H1 (cell line): ENCODE data around the gene PALM. TPM values are rescaled to one million over a fixed set of nuclear protein-coding genes. Genes with fewer than 3 reads are reported as not detected.

Experiments
- CTCF ChIA-PET: fragments of 300-600 bp; sonication (Branson Sonifier 250); formaldehyde crosslinking; loops from one replicate; lab custom pipeline; 2021; ENCODE audit not compliant: partially characterized antibody; lab: Charles Lee
- POLR2A ChIA-PET: fragments of 300-600 bp; sonication (Branson Sonifier 250); formaldehyde crosslinking; loops from one replicate; lab custom pipeline; 2021; ENCODE audit warnings: inconsistent platforms; ENCODE audit not compliant: partially characterized antibody; lab: Charles Lee
- DNase-seq, 2 experiments: peaks; one replicate each; pipeline versions ENCODE4 v3.0.0 to v3.0.0-alpha.2; 2010 to 2022; ENCODE audit warnings: low spot score in 2 of 2, low read depth in 1 of 2, mixed read lengths in 1 of 2
- FAIRE-seq: peaks from 2 replicates; lab custom pipeline; 2011; peaks lifted over from hg19 to GRCh38; lab: Jason Lieb, UNC
- H2AFZ ChIP-seq: 2 replicates; pipeline ENCODE4 v1.8.1; 2012; ENCODE audit warnings: low read length, inconsistent platforms
- H2AK5ac ChIP-seq: 2 replicates; pipeline ENCODE4 v1.6.1; 2013; ENCODE audit warnings: low read depth, low read length
- H2BK120ac ChIP-seq: replicated peaks from 2 replicates; pipeline ENCODE3; 2013; ENCODE audit warnings: low read depth, low read length, inconsistent platforms
- H2BK12ac ChIP-seq: 2 replicates; pipeline ENCODE4 v1.6.1; 2013; ENCODE audit warnings: low read depth, low read length
- H2BK15ac ChIP-seq: 2 replicates; pipeline ENCODE4 v1.6.1; 2013; ENCODE audit warnings: low read length
- H2BK20ac ChIP-seq: 2 replicates; pipeline ENCODE4 v1.6.1; 2013; ENCODE audit warnings: low read length
- H2BK5ac ChIP-seq: 2 replicates; pipeline ENCODE4 v1.6.1; 2013; ENCODE audit warnings: low read depth, low read length
- H3K14ac ChIP-seq: 2 replicates; pipeline ENCODE4 v1.6.1; 2013; ENCODE audit warnings: inconsistent platforms; ENCODE audit not compliant: insufficient read length
- H3K18ac ChIP-seq: 2 replicates; pipeline ENCODE4 v1.6.1; 2013; ENCODE audit warnings: low read length; ENCODE audit errors: extremely low read depth
- H3K23ac ChIP-seq: 2 replicates; pipeline ENCODE4 v1.6.1; 2013; ENCODE audit warnings: inconsistent platforms; ENCODE audit not compliant: insufficient read length
- H3K23me2 ChIP-seq: 2 replicates; pipeline ENCODE4 v1.6.1; 2013; ENCODE audit warnings: low read depth, low read length
- H3K27ac ChIP-seq: 2 replicates; pipeline ENCODE4 v1.6.1; 2011; ENCODE audit warnings: low read depth, low read length, inconsistent platforms
- H3K27me3 ChIP-seq, 4 experiments: replicated peaks in 1 of 4; 1 replicate in 1 of 4; 2 replicates in 3 of 4; pipeline versions ENCODE4 v1.6.1 to v1.8.1; 2011 to 2013; ENCODE audit warnings: low read length in 3 of 4, mild to moderate bottlenecking in 3 of 4, inconsistent platforms in 2 of 4, mixed read lengths in 2 of 4, moderate library complexity in 1 of 4; ENCODE audit not compliant: control insufficient read depth in 3 of 4, insufficient read depth in 3 of 4; ENCODE audit errors: extremely low read depth in 1 of 4
- H3K36me3 ChIP-seq, 4 experiments: 2 replicates each; pipeline versions ENCODE4 v1.6.1 to v1.8.1; 2011 to 2013; ENCODE audit warnings: mild to moderate bottlenecking in 4 of 4, low read length in 3 of 4, moderate library complexity in 2 of 4, control low read depth in 1 of 4, inconsistent platforms in 1 of 4; ENCODE audit not compliant: insufficient read depth in 4 of 4, control insufficient read depth in 2 of 4
- H3K4ac ChIP-seq: replicated peaks from 2 replicates; pipeline ENCODE3; 2013; ENCODE audit warnings: low read length, low read depth, mixed read lengths, inconsistent platforms; ENCODE audit not compliant: insufficient read length
- H3K4me1 ChIP-seq, 4 experiments: replicated peaks in 1 of 4; 1 replicate in 1 of 4; 2 replicates in 3 of 4; pipeline versions ENCODE4 v1.6.1 to v1.8.1; 2011 to 2013; ENCODE audit warnings: low read length in 3 of 4, inconsistent platforms in 2 of 4, mixed read lengths in 1 of 4; ENCODE audit not compliant: insufficient read depth in 4 of 4, control insufficient read depth in 3 of 4
- H3K4me2 ChIP-seq, 2 experiments: 2 replicates each; pipeline versions ENCODE4 v1.6.1 to v1.8.1; 2011 to 2013; ENCODE audit warnings: low read depth in 2 of 2, low read length in 2 of 2, control low read depth in 1 of 2, inconsistent platforms in 1 of 2, mild to moderate bottlenecking in 1 of 2; ENCODE audit not compliant: insufficient read depth in 1 of 2
- H3K4me3 ChIP-seq, 4 experiments: fragments of 200-600, 300-600 bp in 1 of 4; sonication (generic), shearing (Covaris generic), sonication (Bioruptor Twin) in 1 of 4; 2 replicates each; pipeline versions ENCODE4 v1.5.1 to v1.8.1; 2011 to 2016; ENCODE audit warnings: low read length in 4 of 4, low read depth in 3 of 4, control low read depth in 2 of 4, inconsistent platforms in 2 of 4, mild to moderate bottlenecking in 2 of 4, mixed read lengths in 1 of 4, moderate library complexity in 1 of 4; ENCODE audit not compliant: insufficient read depth in 2 of 4; ENCODE audit errors: extremely low read depth in 1 of 4
- H3K56ac ChIP-seq: replicated peaks from 2 replicates; pipeline ENCODE3; 2013; ENCODE audit warnings: low read depth, mild to moderate bottlenecking, mixed read lengths, low read length, inconsistent platforms; ENCODE audit not compliant: insufficient read length
- H3K79me1 ChIP-seq: 2 replicates; pipeline ENCODE4 v1.6.1; 2013; ENCODE audit warnings: low read depth, low read length, control low read depth
- H3K79me2 ChIP-seq, 2 experiments: 2 replicates each; pipeline versions ENCODE4 v1.6.1 to v1.8.1; 2012 to 2013; ENCODE audit warnings: low read length in 2 of 2, mild to moderate bottlenecking in 2 of 2, inconsistent platforms in 1 of 2; ENCODE audit not compliant: insufficient read depth in 2 of 2, control insufficient read depth in 1 of 2
- H3K9ac ChIP-seq, 4 experiments: replicated peaks in 1 of 4; 1 replicate in 1 of 4; 2 replicates in 3 of 4; pipeline versions ENCODE4 v1.6.1 to v1.8.1; 2011 to 2013; ENCODE audit warnings: low read depth in 3 of 4, low read length in 3 of 4, control low read depth in 2 of 4, mild to moderate bottlenecking in 2 of 4, moderate library complexity in 2 of 4, inconsistent platforms in 1 of 4; ENCODE audit errors: extremely low read depth in 1 of 4
- H3K9me3 ChIP-seq, 2 experiments: 2 replicates each; pipeline versions ENCODE4 v1.6.1 to v1.8.1; 2012 to 2013; ENCODE audit warnings: mild to moderate bottlenecking in 2 of 2, moderate library complexity in 2 of 2, control low read depth in 1 of 2, inconsistent platforms in 1 of 2, low read depth in 1 of 2, low read length in 1 of 2, mixed read lengths in 1 of 2; ENCODE audit not compliant: insufficient read depth in 2 of 2
- H4K20me1 ChIP-seq, 2 experiments: replicated peaks in 1 of 2; 2 replicates each; pipeline versions ENCODE3 to v1.8.1; 2011 to 2013; ENCODE audit warnings: inconsistent platforms in 2 of 2, low read length in 2 of 2, mild to moderate bottlenecking in 1 of 2; ENCODE audit not compliant: insufficient read depth in 2 of 2, control insufficient read depth in 1 of 2
- H4K5ac ChIP-seq: 2 replicates; pipeline ENCODE4 v1.6.1; 2013; ENCODE audit warnings: low read length, low read depth, mixed read lengths, inconsistent platforms; ENCODE audit not compliant: insufficient read length
- H4K8ac ChIP-seq: 2 replicates; pipeline ENCODE4 v1.8.0; 2013; ENCODE audit warnings: mild to moderate bottlenecking, moderate library complexity, low read length, inconsistent platforms; ENCODE audit not compliant: insufficient read depth; ENCODE audit errors: extremely low read depth
- H4K91ac ChIP-seq: replicated peaks from 2 replicates; pipeline ENCODE3; 2013; ENCODE audit warnings: low read length, mixed read lengths, inconsistent platforms; ENCODE audit not compliant: insufficient read length
- BCL11A ChIP-seq, 2 experiments: IDR thresholded peaks; one replicate each; pipeline ENCODE4 v1.6.1; 2011; ENCODE audit warnings: low read depth in 2 of 2, low read length in 2 of 2, mild to moderate bottlenecking in 2 of 2
- FOSL1 ChIP-seq: IDR thresholded peaks from 2 replicates; pipeline ENCODE4 v1.6.1; 2011; ENCODE audit warnings: mild to moderate bottlenecking, low read depth, low read length, moderate library complexity; ENCODE audit not compliant: insufficient read depth
- GABPA ChIP-seq: IDR thresholded peaks from 2 replicates; pipeline ENCODE4 v1.6.1; 2011; ENCODE audit warnings: mild to moderate bottlenecking, low read length, moderate library complexity, borderline replicate concordance; ENCODE audit not compliant: insufficient read depth
- KDM4A ChIP-seq: IDR thresholded peaks from one replicate; pipeline ENCODE4 v1.7.1; 2012; ENCODE audit warnings: low read depth, mild to moderate bottlenecking, moderate library complexity, low read length, inconsistent platforms; ENCODE audit not compliant: severe bottlenecking
- SP2 ChIP-seq: IDR thresholded peaks from 2 replicates; pipeline ENCODE4 v1.6.1; 2012; ENCODE audit warnings: mild to moderate bottlenecking, low read length, inconsistent platforms
- WGBS, 2 experiments: shearing (Covaris generic) in 1 of 2; methylation state at CpG; one replicate each; pipeline versions ENCODE4 v1.1.6 to v1.1.7; 2013 to 2015; ENCODE audit warnings: low lambda C conversion rate in 2 of 2, mixed read lengths in 2 of 2, inconsistent platforms in 1 of 2, low coverage in 1 of 2, missing lambda C conversion rate in 1 of 2; ENCODE audit not compliant: insufficient replicate concordance in 2 of 2, insufficient coverage in 1 of 2, insufficient read length in 1 of 2; ENCODE audit errors: extremely low coverage in 1 of 2, missing lambda C conversion rate in 1 of 2; 5-methylcytosine and 5-hydroxymethylcytosine counted together
- polyA plus RNA-seq, 7 experiments: library from polyadenylated mRNA; depleted of rRNA in 3 of 7; stranded (reverse) in 5 of 7; unstranded in 2 of 7; fragments of >200 nt in 5 of 7; fragments of 200-250 nt in 2 of 7; gene quantifications; 1 replicate in 5 of 7; 2 replicates in 1 of 7; 4 replicates in 1 of 7; pipeline versions ENCODE4 v1.2.1 to v1.2.3, GENCODE V29; 2011 to 2013; ENCODE audit warnings: missing spikeins in 2 of 7, mixed read lengths in 2 of 7
- total RNA-seq: library from RNA; stranded (reverse); fragmentation: NEBNext Ultra II Directional; extraction: Animal tissue kit (Norgen Biotek cat#: 25700); gene quantifications from 2 replicates; pipeline ENCODE4 v1.2.1, GENCODE V29; 2021

Gene PALM
- total and polyA plus RNA-seq, 2 of the 8 experiments (the other 6 are each of a cell fraction or from before 2014, with no cell fraction given): 5.7 to 16.5 TPM

GRCh38 chr19:709196-709964 is 645 bp downstream of the PALM start:
- no peak overlapping the region for H2BK15ac ChIP-seq
- ChIA-PET POLR2A (interaction anchor here (1.0 to 2.1 kb wide), 2 partner anchors 9 to 30 kb away, joined by 3 to 5 read pairs; no protein-coding TSS in a partner anchor), CTCF (interaction anchor here (1.0 to 1.8 kb wide), 2 partner anchors 13 to 32 kb away, joined by 3 to 7 read pairs; no protein-coding TSS in a partner anchor)
- FAIRE-seq (no peak), DNase-seq (peak in 1 of 2 experiments; percentile 57)
- no peaks in the 10 kb centered on the region for H3K36me3 ChIP-seq
- peak overlapping the region; percentile 35 for H4K8ac ChIP-seq
- no peak overlapping the region for H3K4ac ChIP-seq
- peaks cover 3% of the 10 kb centered on the region; the same call in 1 of the 2 replicates for H3K23me2 ChIP-seq
- H3K79me1 ChIP-seq: no peaks in the 10 kb centered on the region
- peak overlapping the region in 1 of 4 experiments; percentile 63; a peak in 3 of 7 replicates for H3K9ac ChIP-seq
- no peak overlapping the region for H2AK5ac ChIP-seq
- TF ChIP-seq KDM4A (peak; percentile 75), FOSL1 (no peak), BCL11A (IDR thresholded peaks at IDR 0.05; ENCODE audit: low read depth in 2 of 2, low read length in 2 of 2) (no peak), GABPA (0 out of 2 replicates have a peak, but pooled peaks have one; percentile 13), SP2 (no peak)
- H3K23ac ChIP-seq: no peak overlapping the region
- H4K91ac ChIP-seq: no peak overlapping the region
- H4K5ac ChIP-seq: no peak overlapping the region
- H2BK120ac ChIP-seq: no peak overlapping the region
- peak overlapping the region; percentile 48 for H3K18ac ChIP-seq
- no peaks in the 10 kb centered on the region for H3K79me2 ChIP-seq
- no peak overlapping the region for H2BK20ac ChIP-seq
- no peak overlapping the region for H2BK12ac ChIP-seq
- 14% methylated on average over 26 of the region's 78 CpGs; no CpG with 5 or more reads in 1 of the 2 experiments for WGBS, 2 experiments
- H3K4me2 ChIP-seq: peak overlapping the region; percentile 50 to 70
- H4K20me1 ChIP-seq: peaks cover 0 to 3% of the 10 kb centered on the region in 2 experiments
- peak overlapping the region; percentile 30 for H3K56ac ChIP-seq
- no peak overlapping the region for H3K14ac ChIP-seq
- H2AFZ ChIP-seq: no peak overlapping the region
- H3K4me3 ChIP-seq: peak overlapping the region; percentile 52 to 77 (median 54)
- H3K27me3 ChIP-seq: no peaks in the 10 kb centered on the region
- no peak overlapping the region for H2BK5ac ChIP-seq
- H3K27ac ChIP-seq: no peak overlapping the region
- peaks cover 1 to 11% (median 6%) of the 10 kb centered on the region in 4 experiments for H3K4me1 ChIP-seq
- no peaks in the 10 kb centered on the region for H3K9me3 ChIP-seq
